Neural cell (in vitro differentiated cells): ENCODE results near the gene DCBLD2. TPM values are rescaled to one million over a fixed set of nuclear protein-coding genes. Genes with fewer than 3 reads are reported as not detected.

ENCODE experiments used
- H2AFZ ChIP-seq: fragments of 200-600, 300-800 bp; sonication (generic), shearing (Covaris generic); 2 replicates; pipeline ENCODE4 v1.6.0; 2014; ENCODE audit warnings: low read depth, mild to moderate bottlenecking, antibody characterized with exemption, low read length, moderate library complexity
- H3F3A ChIP-seq: fragments of 200-600 bp; shearing (Covaris generic); 2 replicates; pipeline ENCODE4 v1.6.1; 2016; ENCODE audit warnings: mild to moderate bottlenecking, moderate library complexity, mixed read lengths, antibody characterized with exemption, low read length; ENCODE audit not compliant: insufficient read depth, poor library complexity, severe bottlenecking
- H3K27ac ChIP-seq: fragments of 200-600, 300-800 bp; sonication (generic), shearing (Covaris generic); 2 replicates; pipeline ENCODE4 v1.5.1; 2014; ENCODE audit warnings: mild to moderate bottlenecking, low read length, moderate library complexity
- H3K27me3 ChIP-seq: fragments of 300-800, 200-600 bp; sonication (generic), shearing (Covaris generic); 2 replicates; pipeline ENCODE4 v1.6.0; 2014; ENCODE audit warnings: mild to moderate bottlenecking, low read depth, low read length, moderate library complexity; ENCODE audit not compliant: insufficient read depth
- H3K36me3 ChIP-seq: fragments of 300-800, 200-600 bp; sonication (generic), shearing (Covaris generic); 2 replicates; pipeline ENCODE4 v1.5.1; 2014; ENCODE audit warnings: mild to moderate bottlenecking, antibody characterized with exemption, low read length, moderate library complexity; ENCODE audit not compliant: insufficient read depth
- H3K4me2 ChIP-seq: fragments of 300-800, 200-600 bp; sonication (generic), shearing (Covaris generic); 2 replicates; pipeline ENCODE4 v1.6.0; 2014; ENCODE audit warnings: mild to moderate bottlenecking, low read length
- H3K4me3 ChIP-seq: fragments of 300-800, 200-600 bp; sonication (generic), shearing (Covaris generic); 2 replicates; pipeline ENCODE4 v1.5.1; 2014; ENCODE audit warnings: mild to moderate bottlenecking, low read length, moderate library complexity
- H3K79me2 ChIP-seq: fragments of 200-600 bp; shearing (Covaris generic); replicated peaks from 2 replicates; pipeline ENCODE4 v1.6.0; 2014; ENCODE audit warnings: mild to moderate bottlenecking, low read length, moderate library complexity; ENCODE audit not compliant: insufficient read depth
- H3K9ac ChIP-seq: fragments of 300-800, 200-600 bp; sonication (generic), shearing (Covaris generic); 2 replicates; pipeline ENCODE4 v1.6.1; 2016; ENCODE audit warnings: mild to moderate bottlenecking, low read length, mixed read lengths
- H3K9me2 ChIP-seq: fragments of 200-600 bp; shearing (Covaris generic); 2 replicates; pipeline ENCODE4 v1.6.1; 2016; ENCODE audit warnings: mild to moderate bottlenecking, low read length, mixed read lengths; ENCODE audit not compliant: insufficient read depth
- H3K9me3 ChIP-seq: fragments of 200-600, 300-800 bp; sonication (generic), shearing (Covaris generic); 2 replicates; pipeline ENCODE4 v1.6.1; 2016; ENCODE audit warnings: mild to moderate bottlenecking, mixed run types, low read length, moderate library complexity, mixed read lengths
- H4K20me1 ChIP-seq: fragments of 200-600 bp; shearing (Covaris generic); 2 replicates; pipeline ENCODE4 v1.6.1; 2016; ENCODE audit warnings: mild to moderate bottlenecking, mixed run types; ENCODE audit not compliant: insufficient read depth
- CTCF ChIP-seq: fragments of 450-650 bp; IDR thresholded peaks from 2 replicates; pipeline ENCODE4 v1.5.1; 2014; ENCODE audit warnings: antibody characterized with exemption, mild to moderate bottlenecking, moderate library complexity; ENCODE audit not compliant: poor library complexity, severe bottlenecking
- EP300 ChIP-seq: fragments of 450-650 bp; conservative IDR thresholded peaks from 2 replicates; pipeline ENCODE4 v1.6.1; 2014; ENCODE audit warnings: antibody characterized with exemption, mild to moderate bottlenecking, moderate library complexity; ENCODE audit not compliant: poor library complexity, severe bottlenecking
- EZH2 ChIP-seq: fragments of 200-600, 300-800 bp; shearing (Covaris generic), sonication (generic); IDR thresholded peaks from 2 replicates; pipeline ENCODE4 v1.6.1; 2014; ENCODE audit warnings: antibody characterized with exemption, low read length, borderline replicate concordance, mild to moderate bottlenecking; ENCODE audit not compliant: insufficient read depth, poor library complexity, severe bottlenecking
- MXI1 ChIP-seq: fragments of 450-650 bp; conservative IDR thresholded peaks from 2 replicates; pipeline ENCODE4 v1.6.1; 2014; ENCODE audit warnings: antibody characterized with exemption, mild to moderate bottlenecking; ENCODE audit not compliant: poor library complexity, severe bottlenecking
- POLR2AphosphoS5 ChIP-seq: IDR thresholded peaks from 2 replicates; pipeline ENCODE4 v1.6.1; 2012
- RAD21 ChIP-seq: fragments of 450-650 bp; conservative IDR thresholded peaks from 2 replicates; pipeline ENCODE4 v1.6.1; 2014; ENCODE audit warnings: antibody characterized with exemption, mild to moderate bottlenecking, moderate library complexity
- REST ChIP-seq: IDR thresholded peaks from 2 replicates; pipeline ENCODE4 v1.6.1; 2012; ENCODE audit warnings: borderline replicate concordance
- SMC3 ChIP-seq: fragments of 450-650 bp; conservative IDR thresholded peaks from 2 replicates; pipeline ENCODE4 v1.6.1; 2014; ENCODE audit warnings: antibody characterized with exemption, mild to moderate bottlenecking, moderate library complexity; ENCODE audit not compliant: poor library complexity
- TAF1 ChIP-seq: IDR thresholded peaks from 2 replicates; pipeline ENCODE4 v1.6.1; 2012; ENCODE audit warnings: low read depth
- polyA plus RNA-seq: library from polyadenylated mRNA; depleted of rRNA; stranded (reverse); fragments of >200 nt; gene quantifications from 2 replicates; pipeline ENCODE4 v1.2.3, GENCODE V29; 2014

The DCBLD2 gene
- polyA plus RNA-seq, 1 donor from 2014 or later: 69.0 TPM

- Histone ChIP-seq H3K27ac (no peak overlapping the region), H4K20me1 (no peaks in the 10 kb centered on the region), H3K9me2 (no peaks in the 10 kb centered on the region), H3K4me2 (no peak overlapping the region), H3K79me2 (no peaks in the 10 kb centered on the region), H3K4me3 (no peak overlapping the region), H3K27me3 (no peaks in the 10 kb centered on the region), H3K9ac (no peak overlapping the region), H3K36me3 (no peaks in the 10 kb centered on the region), H3K9me3 (no peaks in the 10 kb centered on the region), H2AFZ (no peak overlapping the region), H3F3A (no peaks in the 10 kb centered on the region)
- TF ChIP-seq TAF1 (no peak), CTCF (no peak), MXI1 (no peak), SMC3 (no peak), EZH2 (no peak), POLR2AphosphoS5 (no peak), EP300 (no peak), RAD21 (no peak), REST (no peak)
These were observed 121.8 kb downstream of the DCBLD2 start for GRCh38 chr3:98779541-98780335.

DNA sequence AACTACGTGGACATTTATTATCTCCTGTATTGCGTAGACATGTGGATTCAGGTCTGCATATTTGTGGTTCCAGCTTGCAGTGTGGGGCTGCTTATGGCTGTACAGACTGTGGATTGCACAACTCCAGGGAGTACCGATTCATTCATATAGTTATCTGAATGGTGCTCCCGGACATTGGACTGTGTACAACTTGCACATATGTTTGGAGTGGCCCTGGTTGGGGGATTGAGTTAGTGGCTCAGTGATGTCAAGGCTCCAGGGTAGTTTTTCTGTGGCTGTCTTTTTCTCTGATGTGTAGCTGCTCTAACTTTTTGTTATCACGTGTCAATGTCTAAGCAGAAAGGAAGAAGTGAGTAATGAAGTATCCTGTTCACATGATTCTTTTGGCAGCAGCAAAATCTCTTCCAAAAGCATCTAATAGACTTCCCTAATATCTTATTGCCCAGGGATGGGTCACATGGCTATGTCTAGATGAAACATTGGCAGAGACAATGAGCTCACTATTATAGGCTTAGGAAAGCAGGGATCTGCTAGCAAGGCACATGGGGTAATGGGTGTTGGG is 122.6 kb downstream of the DCBLD2 start:
- TF ChIP-seq MXI1: no peak
- no peak for TF ChIP-seq RAD21
- no peak for TF ChIP-seq EZH2
- TF ChIP-seq POLR2AphosphoS5: no peak
- no peak for TF ChIP-seq REST
- TF ChIP-seq CTCF: no peak
- no peak for TF ChIP-seq EP300
- no peak for TF ChIP-seq TAF1
- no peak for TF ChIP-seq SMC3
- H3K9me2 ChIP-seq: no peaks in the 10 kb centered on the region
- no peak overlapping the region for H3K27ac ChIP-seq
- H3K9ac ChIP-seq: no peak overlapping the region
- no peaks in the 10 kb centered on the region for H3K9me3 ChIP-seq
- no peaks in the 10 kb centered on the region for H3K36me3 ChIP-seq
- H2AFZ ChIP-seq: no peak overlapping the region
- no peak overlapping the region for H3K4me2 ChIP-seq
- no peak overlapping the region for H3K4me3 ChIP-seq
- H3K79me2 ChIP-seq: no peaks in the 10 kb centered on the region
- H4K20me1 ChIP-seq: no peaks in the 10 kb centered on the region
- H3F3A ChIP-seq: no peaks in the 10 kb centered on the region
- no peaks in the 10 kb centered on the region for H3K27me3 ChIP-seq
